ENCODE data around the gene PLCL2.

Gene PLCL2

DNA sequence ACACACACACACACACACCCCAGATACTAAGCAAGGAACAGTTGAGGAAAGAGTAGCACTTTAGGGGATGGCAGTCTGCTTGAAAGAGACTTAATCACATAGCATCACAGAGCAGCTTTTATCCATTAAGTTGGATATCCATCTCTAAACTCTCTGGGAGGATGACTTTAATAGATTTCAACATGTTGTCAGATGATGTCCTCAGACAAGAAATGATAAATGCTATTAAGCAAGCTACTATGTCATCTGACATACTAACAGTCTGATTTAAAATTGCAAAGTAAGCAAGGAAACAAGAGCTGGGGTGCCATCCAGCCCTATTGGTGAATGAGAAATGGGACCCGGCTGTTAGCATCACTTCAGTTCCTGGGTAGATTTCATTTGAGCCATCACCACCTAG is 136.9 kb downstream of the PLCL2 start:
- DNase-seq (ENCODE audit: low spot score) = no peak
- TF ChIP-seq, protein P1, sequence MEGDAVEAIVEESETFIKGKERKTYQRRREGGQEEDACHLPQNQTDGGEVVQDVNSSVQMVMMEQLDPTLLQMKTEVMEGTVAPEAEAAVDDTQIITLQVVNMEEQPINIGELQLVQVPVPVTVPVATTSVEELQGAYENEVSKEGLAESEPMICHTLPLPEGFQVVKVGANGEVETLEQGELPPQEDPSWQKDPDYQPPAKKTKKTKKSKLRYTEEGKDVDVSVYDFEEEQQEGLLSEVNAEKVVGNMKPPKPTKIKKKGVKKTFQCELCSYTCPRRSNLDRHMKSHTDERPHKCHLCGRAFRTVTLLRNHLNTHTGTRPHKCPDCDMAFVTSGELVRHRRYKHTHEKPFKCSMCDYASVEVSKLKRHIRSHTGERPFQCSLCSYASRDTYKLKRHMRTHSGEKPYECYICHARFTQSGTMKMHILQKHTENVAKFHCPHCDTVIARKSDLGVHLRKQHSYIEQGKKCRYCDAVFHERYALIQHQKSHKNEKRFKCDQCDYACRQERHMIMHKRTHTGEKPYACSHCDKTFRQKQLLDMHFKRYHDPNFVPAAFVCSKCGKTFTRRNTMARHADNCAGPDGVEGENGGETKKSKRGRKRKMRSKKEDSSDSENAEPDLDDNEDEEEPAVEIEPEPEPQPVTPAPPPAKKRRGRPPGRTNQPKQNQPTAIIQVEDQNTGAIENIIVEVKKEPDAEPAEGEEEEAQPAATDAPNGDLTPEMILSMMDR (IDR thresholded peaks at IDR 0.05; ENCODE audit: extremely low read depth, insufficient read depth, missing control alignments) = no peak
- in situ Hi-C loops (cut with MboI; ENCODE audit: low pct_unique_long_range_greater_than_20kb, low sequenced_read_pairs, unreplicated experiment) = no loop called here

DNA sequence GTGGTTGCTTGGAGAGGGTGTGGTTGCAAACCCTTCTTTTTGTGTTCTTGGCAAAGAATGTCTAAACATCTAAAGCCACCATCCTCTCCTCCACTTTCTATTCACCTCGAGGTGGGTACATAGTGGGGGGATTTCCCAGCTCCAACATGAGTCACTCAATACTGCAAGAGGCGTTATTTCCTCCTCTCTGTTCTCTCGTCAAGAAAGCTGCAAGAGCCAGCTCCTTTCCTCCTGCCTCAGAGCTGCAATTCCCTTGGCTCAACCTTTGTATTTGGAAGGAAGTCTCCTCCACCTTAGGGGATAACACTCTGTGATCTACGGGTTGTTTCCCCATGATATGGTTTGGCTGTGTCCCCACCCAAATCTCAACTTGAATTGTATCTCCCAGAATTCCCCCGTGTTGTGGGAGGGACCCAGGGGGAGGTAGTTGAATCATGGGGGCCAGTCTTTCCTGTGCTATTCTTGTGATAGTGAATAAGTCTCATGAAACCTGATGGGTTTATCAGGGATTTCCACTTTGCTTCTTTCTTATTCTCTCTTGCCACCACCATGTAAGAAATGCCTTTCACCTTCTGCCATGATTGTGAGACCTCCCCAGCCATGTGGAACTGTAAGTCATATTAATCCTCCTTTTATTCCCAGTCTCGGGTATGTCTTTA is 138.4 kb downstream of the PLCL2 start:
- in situ Hi-C loops (cut with MboI; ENCODE audit: low pct_unique_long_range_greater_than_20kb, low sequenced_read_pairs, unreplicated experiment) = no loop called here
- DNase-seq (ENCODE audit: low spot score) = peak; percentile 21
- TF ChIP-seq, protein P1 (IDR thresholded peaks at IDR 0.05; ENCODE audit: extremely low read depth, insufficient read depth, missing control alignments) = no peak

DNA sequence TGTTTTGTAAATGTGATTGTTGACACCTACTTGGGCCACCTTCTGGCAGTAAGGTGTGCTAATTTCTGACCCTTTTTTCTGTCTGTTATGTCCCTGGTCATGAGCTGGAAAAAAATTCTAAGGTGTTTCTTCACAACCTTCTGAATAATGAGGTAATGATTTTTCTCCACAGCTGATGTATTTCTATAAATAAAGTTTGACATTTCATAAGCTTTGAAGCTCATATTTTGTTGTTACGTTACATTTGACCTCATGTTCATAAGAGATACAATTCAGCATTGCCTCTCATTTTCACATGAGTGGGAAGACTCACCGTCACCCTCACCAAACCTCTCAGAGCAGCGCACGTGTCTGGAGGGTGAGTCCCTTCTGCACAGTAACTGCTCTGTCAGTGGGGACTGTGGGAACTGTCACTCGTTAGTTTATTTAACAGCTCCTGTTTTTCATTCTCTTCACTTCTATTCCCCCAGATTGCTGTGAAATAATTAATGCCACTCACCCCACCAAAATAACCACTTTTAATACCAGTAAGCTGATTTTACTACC is 140.9 kb downstream of the PLCL2 start:
- peak; percentile 24 for DNase-seq (ENCODE audit: low spot score)
- TF ChIP-seq, protein P1 (IDR thresholded peaks at IDR 0.05; ENCODE audit: extremely low read depth, insufficient read depth, missing control alignments) = peak; percentile 29
- in situ Hi-C loops (cut with MboI; ENCODE audit: low pct_unique_long_range_greater_than_20kb, low sequenced_read_pairs, unreplicated experiment) = no loop called here

DNA sequence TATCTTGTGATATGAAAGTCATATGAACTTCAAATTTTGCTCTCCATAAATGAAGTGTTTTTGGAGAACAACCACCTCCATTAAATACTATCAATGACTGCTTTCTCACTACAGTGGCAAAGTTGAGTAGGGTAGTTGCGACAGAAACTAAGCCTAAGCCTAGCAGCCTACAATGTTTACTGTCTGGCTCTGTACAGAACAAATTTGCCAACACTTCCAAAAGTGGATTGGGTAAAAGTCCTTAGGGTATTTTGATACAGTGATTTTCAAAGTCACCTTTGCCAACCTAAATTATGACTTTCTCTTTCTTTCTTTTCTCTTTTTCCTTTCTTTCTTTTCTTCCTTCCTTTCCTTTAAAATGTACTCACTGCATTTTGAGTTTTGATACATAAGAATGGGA is 142.6 kb downstream of the PLCL2 start:
- no peak for DNase-seq (ENCODE audit: low spot score)
- in situ Hi-C loops (cut with MboI; ENCODE audit: low pct_unique_long_range_greater_than_20kb, low sequenced_read_pairs, unreplicated experiment) = no loop called here
- TF ChIP-seq, protein P1 (IDR thresholded peaks at IDR 0.05; ENCODE audit: extremely low read depth, insufficient read depth, missing control alignments) = no peak

- DNase-seq (ENCODE audit: low spot score) = no peak
- in situ Hi-C loops (cut with MboI; ENCODE audit: low pct_unique_long_range_greater_than_20kb, low sequenced_read_pairs, unreplicated experiment) = no loop called here
- TF ChIP-seq, protein P1 (IDR thresholded peaks at IDR 0.05; ENCODE audit: extremely low read depth, insufficient read depth, missing control alignments) = no peak
Measured at GRCh38 chr3:17028363-17028762, 143.6 kb downstream of the PLCL2 start.

DNA sequence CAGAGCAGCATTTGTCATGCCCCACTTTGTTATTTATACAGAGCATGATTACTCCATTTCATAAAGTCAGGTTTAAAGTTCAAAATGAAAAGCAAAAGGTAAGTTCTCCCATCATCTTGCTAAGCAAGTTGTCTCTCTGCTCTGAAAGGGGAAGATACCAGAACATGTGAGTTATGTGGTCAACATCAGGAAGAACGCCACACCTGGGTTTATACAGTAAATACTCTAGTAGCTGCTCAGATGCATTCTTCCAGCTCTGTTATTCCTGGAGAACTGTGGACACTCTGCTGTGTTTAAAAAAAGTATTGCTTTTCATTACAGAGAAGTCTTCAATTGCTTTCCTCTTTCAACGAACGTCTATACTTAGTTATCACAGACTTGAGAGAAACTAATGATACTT is 145.7 kb downstream of the PLCL2 start:
- in situ Hi-C loops (cut with MboI; ENCODE audit: low pct_unique_long_range_greater_than_20kb, low sequenced_read_pairs, unreplicated experiment) = no loop called here
- TF ChIP-seq, protein P1 (IDR thresholded peaks at IDR 0.05; ENCODE audit: extremely low read depth, insufficient read depth, missing control alignments) = no peak
- no peak for DNase-seq (ENCODE audit: low spot score)

All from GM13977 (cell line).